Measurements from ENCODE around the gene EIF4G3.

- TF ChIP-seq CTCF (IDR thresholded peaks at IDR 0.05; ENCODE audit: low read depth, low read length, poor library complexity, severe bottlenecking) (no peak), EZH2phosphoT487 (IDR thresholded peaks at IDR 0.05; ENCODE audit: borderline replicate concordance, low read length) (no peak)
Observed at GRCh38 chr1:20854529-20854928, 322.2 kb downstream of the EIF4G3 start.
